GM15510 (cell line): ENCODE results near the gene ZCCHC24.

Source experiments
- POLR2A ChIP-seq: IDR thresholded peaks from 3 replicates; pipeline ENCODE4 v1.6.1; 2011; ENCODE audit warnings: borderline replicate concordance; ENCODE audit not compliant: insufficient read length; ENCODE audit errors: extremely low read depth

ZCCHC24 gene

GRCh38 chr10:79346388-79347225, 98.8 kb downstream of the ZCCHC24 start:
- TF ChIP-seq POLR2A = no peak

GRCh38 chr10:79346012-79346340, 99.4 kb downstream of the ZCCHC24 start:
- TF ChIP-seq POLR2A = no peak

GRCh38 chr10:79345241-79346011, 100.0 kb downstream of the ZCCHC24 start:
- no peak for TF ChIP-seq POLR2A

DNA sequence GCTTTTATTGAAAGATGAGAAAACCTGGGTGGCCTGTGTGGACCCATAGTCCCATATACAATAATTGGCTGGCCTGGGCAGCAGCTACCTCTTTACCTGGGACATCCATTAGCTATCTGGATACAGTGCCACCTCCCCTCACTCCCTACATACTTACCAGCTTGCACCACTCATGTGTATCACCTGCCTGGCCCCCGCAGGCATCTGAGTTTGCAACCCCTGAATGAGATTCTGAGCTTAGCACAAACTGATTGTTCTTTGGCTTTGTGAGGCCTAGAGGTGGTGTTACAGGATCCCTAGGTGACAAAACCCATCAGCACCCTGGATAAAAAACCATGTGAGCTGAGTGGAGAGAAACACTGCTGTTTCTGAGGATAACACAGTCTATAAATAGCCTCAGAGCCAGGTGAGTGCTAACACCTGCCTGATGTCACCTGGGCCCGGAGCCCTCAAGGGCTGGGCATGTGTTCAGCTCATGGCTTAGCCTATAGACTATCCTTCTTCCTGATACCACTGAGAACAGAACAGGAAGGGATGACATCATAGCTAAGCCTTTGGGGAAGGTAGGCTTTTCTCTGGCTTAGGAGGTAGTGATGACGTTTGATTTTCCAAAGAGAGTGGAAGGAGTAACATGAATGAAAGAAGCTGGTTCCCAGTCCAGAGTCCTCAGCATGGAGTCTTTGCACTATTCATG, 100.8 kb downstream of the ZCCHC24 start:
- no peak for TF ChIP-seq POLR2A

DNA sequence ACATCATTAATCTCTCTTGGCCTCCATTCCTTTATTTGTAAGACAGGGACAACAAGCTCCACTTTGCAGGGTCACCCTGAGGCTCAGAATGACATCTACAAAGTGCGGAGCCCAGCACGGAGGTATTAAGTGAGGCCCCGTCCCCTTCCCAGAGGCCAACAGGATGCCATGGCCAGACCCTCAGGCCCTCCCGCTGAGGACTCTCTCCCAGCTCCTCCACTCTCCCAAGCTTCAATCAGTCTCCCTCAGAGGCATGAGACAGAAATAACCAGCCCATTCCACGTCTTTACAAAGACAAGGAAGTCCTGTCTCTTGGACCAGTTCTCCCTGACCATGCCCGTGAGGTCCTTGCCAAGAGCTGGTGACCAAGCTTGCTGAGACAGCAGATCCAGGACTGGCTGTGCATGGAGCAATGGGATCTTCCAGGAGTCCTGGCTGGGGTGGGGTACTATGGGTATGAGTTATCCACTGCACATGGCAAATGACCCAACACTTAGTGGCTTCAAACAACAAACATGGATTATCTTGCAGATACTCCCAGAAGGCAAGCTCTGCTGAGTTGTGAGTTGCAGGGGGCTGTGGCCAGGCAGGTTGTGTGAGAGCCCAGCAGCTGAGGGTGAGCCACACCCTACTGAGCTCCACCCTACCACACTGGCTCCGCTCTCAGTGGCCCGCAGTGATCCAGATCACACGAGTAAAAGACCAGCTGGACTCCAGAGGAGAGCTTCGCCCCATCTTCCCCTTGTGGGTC, 102.4 kb downstream of the ZCCHC24 start:
- TF ChIP-seq POLR2A = no peak

DNA sequence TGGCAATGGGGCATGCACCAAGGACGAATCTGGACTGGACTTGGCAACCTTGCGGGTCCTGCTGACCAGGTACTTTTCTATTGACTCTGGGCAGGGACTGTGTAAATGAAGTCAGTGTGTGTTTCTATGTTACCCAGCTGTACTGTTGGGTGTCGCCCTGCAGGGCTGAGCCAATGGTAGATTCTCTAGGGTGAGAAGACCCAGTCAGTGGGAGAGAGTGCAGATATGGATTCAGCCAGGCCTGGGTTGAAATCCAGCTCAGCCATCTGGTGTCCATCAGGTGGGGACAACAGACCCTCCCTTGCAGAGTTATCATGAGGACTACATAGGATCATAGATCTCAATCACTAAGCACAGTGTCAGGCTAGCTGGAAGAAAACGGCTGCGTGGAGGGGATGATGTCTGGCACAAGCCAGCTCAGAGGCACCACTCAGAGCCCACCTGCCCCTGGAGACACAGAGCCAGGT, 103.1 kb downstream of the ZCCHC24 start:
- no peak for TF ChIP-seq POLR2A

DNA sequence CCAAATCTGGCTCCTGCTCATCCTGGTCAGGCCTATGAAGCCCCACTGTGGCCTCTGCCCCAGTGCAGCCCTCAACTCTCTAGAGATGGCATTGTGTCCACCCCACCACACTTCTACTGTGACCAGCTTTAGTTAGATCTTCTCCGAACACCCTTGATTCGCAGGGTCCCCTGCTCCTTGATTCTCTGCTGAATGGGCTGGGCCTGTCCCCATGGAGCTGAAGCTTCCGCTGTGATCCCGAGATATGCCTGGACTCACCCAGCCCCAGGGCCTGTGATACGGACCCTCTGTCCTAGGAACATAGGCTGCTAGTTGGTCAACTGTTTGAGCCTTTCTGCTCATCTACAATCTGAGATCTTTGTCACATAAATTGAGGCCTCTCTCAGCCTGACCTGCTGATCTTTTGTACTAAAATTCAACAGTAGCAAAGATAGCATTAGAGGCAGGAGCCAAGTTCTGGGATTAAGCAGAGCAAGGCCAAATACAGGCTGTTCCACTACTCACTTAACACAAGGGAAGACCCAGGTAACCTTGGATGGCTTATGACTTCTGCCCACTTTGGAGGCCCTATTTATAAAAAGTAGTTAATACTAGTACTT, 104.7 kb downstream of the ZCCHC24 start:
- TF ChIP-seq POLR2A = no peak

DNA sequence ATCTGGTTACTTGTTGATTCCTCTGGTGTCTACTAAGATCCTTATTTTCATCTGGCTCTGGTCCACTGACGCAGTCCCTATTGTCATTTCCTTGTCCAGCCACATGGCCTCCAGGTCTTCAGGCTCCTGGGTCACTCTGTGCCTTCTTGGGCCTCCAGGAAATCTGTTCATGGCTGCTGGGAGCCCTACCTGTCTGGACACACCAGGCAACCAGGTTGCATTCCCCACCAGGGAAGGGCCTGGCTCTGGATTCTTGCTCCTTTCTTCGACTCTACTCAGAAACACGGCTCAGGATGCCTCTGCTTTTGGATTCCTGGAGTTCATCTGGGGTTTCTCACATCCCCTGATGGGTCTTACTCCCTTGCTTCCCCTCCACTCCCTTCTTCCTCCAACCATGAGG, 106.2 kb downstream of the ZCCHC24 start:
- no peak for TF ChIP-seq POLR2A

DNA sequence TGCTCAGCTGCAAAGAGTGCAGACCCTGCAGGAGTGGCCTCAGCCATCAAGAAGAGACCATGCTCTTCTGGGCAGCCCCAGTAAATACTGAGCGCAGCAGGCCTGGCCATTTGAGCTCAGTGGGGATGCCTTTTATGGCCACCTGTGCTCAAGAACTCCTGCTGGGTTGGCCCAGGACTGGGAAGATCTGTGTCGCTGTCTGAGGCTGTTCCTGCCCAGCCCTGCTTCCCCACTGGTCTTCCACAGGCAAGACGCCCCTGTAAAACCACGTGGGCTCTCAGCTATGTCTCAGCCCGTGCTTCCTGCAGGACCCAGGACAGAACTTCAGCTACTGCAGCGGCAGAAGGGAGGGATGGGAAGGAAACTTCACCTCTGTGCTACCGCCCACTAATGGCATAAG, 108.7 kb downstream of the ZCCHC24 start:
- TF ChIP-seq POLR2A = no peak

GRCh38 chr10:79336276-79336675, 109.1 kb downstream of the ZCCHC24 start:
- TF ChIP-seq POLR2A = no peak

- TF ChIP-seq POLR2A = no peak
Measured at GRCh38 chr10:79335470-79336235, 109.8 kb downstream of the ZCCHC24 start.

GRCh38 chr10:79335094-79335469, 110.3 kb downstream of the ZCCHC24 start:
- no peak for TF ChIP-seq POLR2A

GRCh38 chr10:79334573-79334972, 110.9 kb downstream of the ZCCHC24 start:
- TF ChIP-seq POLR2A = no peak

DNA sequence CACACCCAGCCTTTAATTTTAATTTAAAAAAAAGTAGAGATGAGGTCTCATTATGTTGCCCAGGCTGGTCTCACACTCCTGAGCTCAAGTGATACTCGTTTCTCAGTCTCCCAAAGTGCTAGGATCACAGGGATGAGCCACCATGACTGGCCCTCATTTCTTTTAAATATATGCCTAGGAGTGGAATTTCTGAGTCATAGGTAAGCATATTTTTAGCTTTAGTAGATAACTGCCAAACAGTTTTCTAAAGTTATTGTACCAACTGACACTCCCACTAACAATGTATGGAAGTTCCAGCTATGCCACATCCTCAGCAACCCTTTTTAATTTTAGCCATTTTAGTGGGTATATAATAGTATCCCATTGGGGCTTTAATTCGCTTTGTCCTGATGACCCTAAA, 111.9 kb downstream of the ZCCHC24 start:
- no peak for TF ChIP-seq POLR2A
